HepG2 (cell line): ENCODE measurements around the gene FAM210A. TPM values are rescaled to one million over a fixed set of nuclear protein-coding genes. Genes with fewer than 3 reads are reported as not detected.

Source experiments
- ATAC-seq: fragments of 200-7000 bp; cut with Tn5 transposase; 3 replicates; pipeline ENCODE4 v1.9.1; 2020; ENCODE audit warnings: mild to moderate bottlenecking, moderate library complexity
- BruUV-seq: library from RNA; stranded (reverse); fragments of 400-500 nt; replicated peaks from 2 replicates; lab custom pipeline; 2021; lab: Mats Ljungman, UMichigan
- CTCF ChIA-PET: fragments of 300-600 bp; formaldehyde crosslinking; extraction: SDS; loops from one replicate; lab custom pipeline; 2021; ENCODE audit warnings: low total read pairs, inconsistent platforms, low intra/inter-chr PET ratio; lab: Yijun Ruan, JAX
- POLR2A ChIA-PET: fragments of 350-600 bp; sonication (Branson Sonifier 250); formaldehyde crosslinking; loops from one replicate; lab custom pipeline; 2020; ENCODE audit warnings: antibody characterized with exemption, inconsistent platforms; lab: Yijun Ruan, JAX
- DNase-seq: peaks from one replicate; pipeline ENCODE4 v3.0.0-alpha.2; 2015; ENCODE audit warnings: low spot score
- FAIRE-seq: peaks from 3 replicates; lab custom pipeline; 2011; peaks lifted over from hg19 to GRCh38; lab: Jason Lieb, UNC
- H2AFZ ChIP-seq: one replicate; pipeline ENCODE4 v1.6.1; 2011; ENCODE audit warnings: low read length, inconsistent platforms
- H3K27ac ChIP-seq: fragments of 300-600 bp; 3 replicates; pipeline ENCODE4 v1.8.0; 2011; ENCODE audit warnings: mixed run types, mild to moderate bottlenecking, mixed read lengths, low read length, inconsistent platforms; ENCODE audit not compliant: insufficient read depth; ENCODE audit errors: extremely low read length
- H3K27me3 ChIP-seq, 2 experiments: fragments of 200-600 bp in 1 of 2; 2 replicates in 1 of 2; 3 replicates in 1 of 2; pipeline versions ENCODE4 v1.6.0 to v1.8.0; 2011; ENCODE audit warnings: low read length in 2 of 2, mild to moderate bottlenecking in 2 of 2, moderate library complexity in 2 of 2, inconsistent platforms in 1 of 2; ENCODE audit not compliant: insufficient read depth in 2 of 2, control insufficient read depth in 1 of 2
- H3K36me3 ChIP-seq, 2 experiments: fragments of 200-600 bp in 1 of 2; replicated peaks in 1 of 2; 2 replicates in 1 of 2; 3 replicates in 1 of 2; pipeline versions ENCODE4 v1.5.1 to v1.8.0; 2011; ENCODE audit warnings: low read length in 2 of 2, inconsistent platforms in 1 of 2; ENCODE audit not compliant: insufficient read depth in 2 of 2, control insufficient read depth in 1 of 2
- H3K4me1 ChIP-seq: 2 replicates; pipeline ENCODE4 v1.5.1; 2012; ENCODE audit warnings: low read length, inconsistent platforms; ENCODE audit not compliant: insufficient read depth
- H3K4me2 ChIP-seq: 2 replicates; pipeline ENCODE4 v1.6.0; 2011; ENCODE audit warnings: low read depth, low read length, inconsistent platforms
- H3K4me3 ChIP-seq, 3 experiments: fragments of 200-600 bp in 1 of 3; sonication (generic), shearing (Covaris generic) in 1 of 3; replicated peaks in 1 of 3; 2 replicates each; pipeline ENCODE4 v1.5.1; 2011 to 2016; ENCODE audit warnings: low read length in 3 of 3, inconsistent platforms in 2 of 3, low read depth in 2 of 3, mild to moderate bottlenecking in 2 of 3, control low read depth in 1 of 3, mixed read lengths in 1 of 3; ENCODE audit not compliant: insufficient read depth in 1 of 3
- H3K79me2 ChIP-seq: one replicate; pipeline ENCODE4 v1.6.1; 2011; ENCODE audit warnings: low read length, inconsistent platforms; ENCODE audit not compliant: insufficient read depth
- H3K9ac ChIP-seq: 2 replicates; pipeline ENCODE4 v1.6.0; 2011; ENCODE audit warnings: mild to moderate bottlenecking, low read depth, low read length, inconsistent platforms; ENCODE audit not compliant: insufficient read depth
- H3K9me3 ChIP-seq: 2 replicates; pipeline ENCODE4 v1.5.1; 2012; ENCODE audit warnings: mild to moderate bottlenecking, low read length
- H4K20me1 ChIP-seq: 2 replicates; pipeline ENCODE4 v1.6.0; 2011; ENCODE audit warnings: inconsistent platforms, mild to moderate bottlenecking, low read length, moderate library complexity; ENCODE audit not compliant: insufficient read depth
- ADNP ChIP-seq: sonication (generic); formaldehyde crosslinking; IDR thresholded peaks from 2 replicates; pipeline ENCODE4 v1.4.0; 2020; ENCODE audit warnings: missing genetic modification reagents
- AGO1 ChIP-seq: fragments of 200-400 bp; formaldehyde crosslinking; IDR thresholded peaks from 2 replicates; pipeline ENCODE4 v1.6.1; 2017; ENCODE audit warnings: mild to moderate bottlenecking, low read depth, low read length, moderate library complexity; ENCODE audit not compliant: poor library complexity, severe bottlenecking
- ASH2L ChIP-seq: fragments of 300-600, 200-600 bp; sonication (generic); IDR thresholded peaks from 2 replicates; pipeline ENCODE4 v1.7.0; 2017; ENCODE audit warnings: low read depth, mild to moderate bottlenecking, moderate library complexity, mixed read lengths, low read length; ENCODE audit not compliant: insufficient read length
- ATAD3A ChIP-seq: sonication (generic); formaldehyde crosslinking; IDR thresholded peaks from 2 replicates; pipeline ENCODE4 v1.4.0; 2020; ENCODE audit warnings: missing genetic modification reagents
- ATF4 ChIP-seq, 2 experiments: fragments of 450-650 bp in 1 of 2; sonication (generic) in 1 of 2; formaldehyde crosslinking; IDR thresholded peaks; 2 replicates each; pipeline versions ENCODE4 v1.5.0 to v1.8.0; 2020 to 2022; ENCODE audit warnings: mild to moderate bottlenecking in 1 of 2, missing genetic modification reagents in 1 of 2
- FIP1L1 ChIP-seq: fragments of 200-400 bp; formaldehyde crosslinking; IDR thresholded peaks from 2 replicates; pipeline ENCODE4 v1.6.1; 2018; ENCODE audit warnings: low read depth, mild to moderate bottlenecking, low read length, moderate library complexity, borderline replicate concordance; ENCODE audit not compliant: insufficient read depth
- HNRNPLL ChIP-seq: fragments of 200-400 bp; formaldehyde crosslinking; IDR thresholded peaks from 2 replicates; pipeline ENCODE4 v1.6.1; 2017; ENCODE audit warnings: mild to moderate bottlenecking, low read depth, low read length; ENCODE audit not compliant: poor library complexity, severe bottlenecking
- KDM3A ChIP-seq: IDR thresholded peaks from 2 replicates; pipeline ENCODE4 v1.6.1; 2018; ENCODE audit warnings: low read depth, missing compliant biosample characterization
- TAF1 ChIP-seq: sonication (generic); formaldehyde crosslinking; IDR thresholded peaks from 2 replicates; pipeline ENCODE4 v1.4.0; 2020; ENCODE audit warnings: missing genetic modification reagents
- ZNF224 ChIP-seq: sonication (generic); formaldehyde crosslinking; IDR thresholded peaks from 2 replicates; pipeline ENCODE4 v1.5.0; 2020; ENCODE audit warnings: mild to moderate bottlenecking, missing genetic modification reagents
- ZNF234 ChIP-seq: sonication (generic); formaldehyde crosslinking; conservative IDR thresholded peaks from 2 replicates; pipeline ENCODE4 v1.5.1; 2020; ENCODE audit warnings: mild to moderate bottlenecking, missing genetic modification reagents
- ZNF251 ChIP-seq: sonication (generic); formaldehyde crosslinking; IDR thresholded peaks from 2 replicates; pipeline ENCODE4 v1.9.0; 2021; ENCODE audit warnings: mild to moderate bottlenecking, missing genetic modification reagents
- ZNF260 ChIP-seq: sonication (generic); formaldehyde crosslinking; IDR thresholded peaks from 2 replicates; pipeline ENCODE4 v1.4.0; 2020; ENCODE audit warnings: missing genetic modification reagents, low read depth, mild to moderate bottlenecking, borderline replicate concordance
- ZNF747 ChIP-seq: sonication (generic); formaldehyde crosslinking; IDR thresholded peaks from 2 replicates; pipeline ENCODE4 v1.8.1; 2023; ENCODE audit warnings: missing genetic modification reagents, mild to moderate bottlenecking, borderline replicate concordance
- ZNF777 ChIP-seq: sonication (generic); formaldehyde crosslinking; IDR thresholded peaks from 2 replicates; pipeline ENCODE4 v1.4.0; 2020; ENCODE audit warnings: missing genetic modification reagents
- WGBS: methylation state at CpG from one replicate; pipeline ENCODE4 v1.1.6; 2017; ENCODE audit warnings: low lambda C conversion rate; 5-methylcytosine and 5-hydroxymethylcytosine counted together
- in situ Hi-C: cut with HindIII; loops from 2 replicates; pipeline ENCODE4 v1.10.0; 2017; ENCODE audit warnings: low pct_unique_long_range_greater_than_20kb; ENCODE audit not compliant: extremely low pct_ligation_motif_present
- intact Hi-C: fragments of 100-400 bp; cut with micrococcal nuclease; formaldehyde crosslinking; loops from one replicate; pipeline ENCODE4 v1.10.0; 2022; ENCODE audit not compliant: unreplicated experiment
- polyA plus RNA-seq, 8 experiments: library from polyadenylated mRNA; depleted of rRNA in 3 of 8; stranded (reverse) in 7 of 8; unstranded in 1 of 8; fragments of >200 nt; fragmentation: Illumina TruSeq in 4 of 8; extraction: Trizol in 4 of 8; gene quantifications; 2 replicates each; pipeline versions ENCODE4 v1.2.1 to v1.2.3, GENCODE V29; 2011 to 2016; ENCODE audit warnings: low read depth in 4 of 8, missing spikeins in 1 of 8, mixed read lengths in 1 of 8; ENCODE audit not compliant: insufficient read depth in 1 of 8
- total RNA-seq, 5 experiments: library from RNA; depleted of rRNA; stranded (reverse); fragments of >200 nt; fragmentation: Illumina TruSeq; extraction: Trizol; gene quantifications; 2 replicates each; pipeline ENCODE4 v1.2.3, GENCODE V29; 2016; ENCODE audit warnings: low read depth in 1 of 5
- TF ChIP-seq, protein P1 (sequence below): sonication (generic); formaldehyde crosslinking; IDR thresholded peaks from 2 replicates; pipeline ENCODE4 v1.8.1; 2023; ENCODE audit warnings: mild to moderate bottlenecking, missing genetic modification reagents, borderline replicate concordance
- TF ChIP-seq, protein P2 (sequence below): sonication (generic); formaldehyde crosslinking; IDR thresholded peaks from 2 replicates; pipeline ENCODE4 v1.4.0; 2020; ENCODE audit warnings: missing genetic modification reagents, borderline replicate concordance

The FAM210A gene
- total and polyA plus RNA-seq, 2 of the 13 experiments (the other 11 are each of a cell fraction or from before 2014, with no cell fraction given), result 33.2 to 37.5 TPM

- peaks cover 4% of the 10 kb centered on the region; the same call in 1 of the 2 replicates for H3K4me1 ChIP-seq
- FAIRE-seq, result no peak
- no TSS peak for BruUV-seq
- H4K20me1 ChIP-seq, result no peaks in the 10 kb centered on the region
- no peak for TF ChIP-seq FIP1L1
- no peak for TF ChIP-seq ASH2L
- TF ChIP-seq, protein P1, sequence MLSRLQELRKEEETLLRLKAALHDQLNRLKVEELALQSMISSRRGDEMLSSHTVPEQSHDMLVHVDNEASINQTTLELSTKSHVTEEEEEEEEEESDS (CRISPR knock-in tag), result no peak
- no peak for TF ChIP-seq ZNF747 (CRISPR knock-in tag)
- TF ChIP-seq, protein P2, sequence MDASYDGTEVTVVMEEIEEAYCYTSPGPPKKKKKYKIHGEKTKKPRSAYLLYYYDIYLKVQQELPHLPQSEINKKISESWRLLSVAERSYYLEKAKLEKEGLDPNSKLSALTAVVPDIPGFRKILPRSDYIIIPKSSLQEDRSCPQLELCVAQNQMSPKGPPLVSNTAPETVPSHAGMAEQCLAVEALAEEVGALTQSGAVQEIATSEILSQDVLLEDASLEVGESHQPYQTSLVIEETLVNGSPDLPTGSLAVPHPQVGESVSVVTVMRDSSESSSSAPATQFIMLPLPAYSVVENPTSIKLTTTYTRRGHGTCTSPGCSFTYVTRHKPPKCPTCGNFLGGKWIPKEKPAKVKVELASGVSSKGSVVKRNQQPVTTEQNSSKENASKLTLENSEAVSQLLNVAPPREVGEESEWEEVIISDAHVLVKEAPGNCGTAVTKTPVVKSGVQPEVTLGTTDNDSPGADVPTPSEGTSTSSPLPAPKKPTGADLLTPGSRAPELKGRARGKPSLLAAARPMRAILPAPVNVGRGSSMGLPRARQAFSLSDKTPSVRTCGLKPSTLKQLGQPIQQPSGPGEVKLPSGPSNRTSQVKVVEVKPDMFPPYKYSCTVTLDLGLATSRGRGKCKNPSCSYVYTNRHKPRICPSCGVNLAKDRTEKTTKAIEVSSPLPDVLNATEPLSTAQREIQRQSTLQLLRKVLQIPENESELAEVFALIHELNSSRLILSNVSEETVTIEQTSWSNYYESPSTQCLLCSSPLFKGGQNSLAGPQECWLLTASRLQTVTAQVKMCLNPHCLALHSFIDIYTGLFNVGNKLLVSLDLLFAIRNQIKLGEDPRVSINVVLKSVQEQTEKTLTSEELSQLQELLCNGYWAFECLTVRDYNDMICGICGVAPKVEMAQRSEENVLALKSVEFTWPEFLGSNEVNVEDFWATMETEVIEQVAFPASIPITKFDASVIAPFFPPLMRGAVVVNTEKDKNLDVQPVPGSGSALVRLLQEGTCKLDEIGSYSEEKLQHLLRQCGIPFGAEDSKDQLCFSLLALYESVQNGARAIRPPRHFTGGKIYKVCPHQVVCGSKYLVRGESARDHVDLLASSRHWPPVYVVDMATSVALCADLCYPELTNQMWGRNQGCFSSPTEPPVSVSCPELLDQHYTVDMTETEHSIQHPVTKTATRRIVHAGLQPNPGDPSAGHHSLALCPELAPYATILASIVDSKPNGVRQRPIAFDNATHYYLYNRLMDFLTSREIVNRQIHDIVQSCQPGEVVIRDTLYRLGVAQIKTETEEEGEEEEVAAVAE (CRISPR knock-in tag), result no peak
- no peak for TF ChIP-seq HNRNPLL
- TF ChIP-seq TAF1, result no peak
- no peak for TF ChIP-seq ADNP (CRISPR knock-in tag)
- TF ChIP-seq KDM3A, result no peak
- TF ChIP-seq ZNF224, result no peak
- no peak for TF ChIP-seq ZNF251
- no peak for TF ChIP-seq ATF4 (CRISPR knock-in tag; IDR thresholded peaks at IDR 0.05)
- TF ChIP-seq ZNF777 (CRISPR knock-in tag), result no peak
- TF ChIP-seq ZNF234 (CRISPR knock-in tag), result no peak
- TF ChIP-seq ZNF260 (CRISPR knock-in tag), result no peak
- no peak for TF ChIP-seq AGO1
- no peak for TF ChIP-seq ATAD3A (CRISPR knock-in tag)
- TF ChIP-seq, all 625 proteins: peak for 0
- no peak overlapping the region for H2AFZ ChIP-seq
- H3K36me3 ChIP-seq, result no peaks in the 10 kb centered on the region
- intact Hi-C loops (no loop called here), in situ Hi-C loops (no loop called here)
- H3K27me3 ChIP-seq, result no peaks in the 10 kb centered on the region
- ATAC-seq, result no peak
- no peak overlapping the region for H3K9ac ChIP-seq
- H3K4me3 ChIP-seq, result no peak overlapping the region
- no peak overlapping the region for H3K27ac ChIP-seq
- no peak for DNase-seq
- 91% methylated on average over 7 of the region's 13 CpGs for WGBS
- CTCF ChIA-PET, result no interaction called here
- H3K4me2 ChIP-seq, result no peak overlapping the region
- H3K79me2 ChIP-seq, result no peaks in the 10 kb centered on the region
- H3K9me3 ChIP-seq, result no peaks in the 10 kb centered on the region
- POLR2A ChIA-PET, result no interaction called here
Measured at GRCh38 chr18:13623871-13624270, 102.5 kb downstream of the FAM210A start.
